H1 (cell line): ENCODE data around the gene EEF1A2. TPM values are rescaled to one million over a fixed set of nuclear protein-coding genes. Genes with fewer than 3 reads are reported as not detected.

Source experiments
- CTCF ChIA-PET: fragments of 300-600 bp; sonication (Branson Sonifier 250); formaldehyde crosslinking; loops from one replicate; lab custom pipeline; 2021; ENCODE audit not compliant: partially characterized antibody; lab: Charles Lee
- POLR2A ChIA-PET: fragments of 300-600 bp; sonication (Branson Sonifier 250); formaldehyde crosslinking; loops from one replicate; lab custom pipeline; 2021; ENCODE audit warnings: inconsistent platforms; ENCODE audit not compliant: partially characterized antibody; lab: Charles Lee
- DNase-seq, 2 experiments: peaks; one replicate each; pipeline versions ENCODE4 v3.0.0 to v3.0.0-alpha.2; 2010 to 2022; ENCODE audit warnings: low spot score in 2 of 2, low read depth in 1 of 2, mixed read lengths in 1 of 2
- FAIRE-seq: peaks from 2 replicates; lab custom pipeline; 2011; peaks lifted over from hg19 to GRCh38; lab: Jason Lieb, UNC
- H2AFZ ChIP-seq: 2 replicates; pipeline ENCODE4 v1.8.1; 2012; ENCODE audit warnings: low read length, inconsistent platforms
- H2AK5ac ChIP-seq: 2 replicates; pipeline ENCODE4 v1.6.1; 2013; ENCODE audit warnings: low read depth, low read length
- H2BK120ac ChIP-seq: replicated peaks from 2 replicates; pipeline ENCODE3; 2013; ENCODE audit warnings: low read depth, low read length, inconsistent platforms
- H2BK12ac ChIP-seq: 2 replicates; pipeline ENCODE4 v1.6.1; 2013; ENCODE audit warnings: low read depth, low read length
- H2BK15ac ChIP-seq: 2 replicates; pipeline ENCODE4 v1.6.1; 2013; ENCODE audit warnings: low read length
- H2BK20ac ChIP-seq: 2 replicates; pipeline ENCODE4 v1.6.1; 2013; ENCODE audit warnings: low read length
- H2BK5ac ChIP-seq: 2 replicates; pipeline ENCODE4 v1.6.1; 2013; ENCODE audit warnings: low read depth, low read length
- H3K14ac ChIP-seq: 2 replicates; pipeline ENCODE4 v1.6.1; 2013; ENCODE audit warnings: inconsistent platforms; ENCODE audit not compliant: insufficient read length
- H3K18ac ChIP-seq: 2 replicates; pipeline ENCODE4 v1.6.1; 2013; ENCODE audit warnings: low read length; ENCODE audit errors: extremely low read depth
- H3K23ac ChIP-seq: 2 replicates; pipeline ENCODE4 v1.6.1; 2013; ENCODE audit warnings: inconsistent platforms; ENCODE audit not compliant: insufficient read length
- H3K23me2 ChIP-seq: 2 replicates; pipeline ENCODE4 v1.6.1; 2013; ENCODE audit warnings: low read depth, low read length
- H3K27ac ChIP-seq: 2 replicates; pipeline ENCODE4 v1.6.1; 2011; ENCODE audit warnings: low read depth, low read length, inconsistent platforms
- H3K27me3 ChIP-seq, 4 experiments: replicated peaks in 1 of 4; 1 replicate in 1 of 4; 2 replicates in 3 of 4; pipeline versions ENCODE4 v1.6.1 to v1.8.1; 2011 to 2013; ENCODE audit warnings: low read length in 3 of 4, mild to moderate bottlenecking in 3 of 4, inconsistent platforms in 2 of 4, mixed read lengths in 2 of 4, moderate library complexity in 1 of 4; ENCODE audit not compliant: control insufficient read depth in 3 of 4, insufficient read depth in 3 of 4; ENCODE audit errors: extremely low read depth in 1 of 4
- H3K36me3 ChIP-seq, 4 experiments: 2 replicates each; pipeline versions ENCODE4 v1.6.1 to v1.8.1; 2011 to 2013; ENCODE audit warnings: mild to moderate bottlenecking in 4 of 4, low read length in 3 of 4, moderate library complexity in 2 of 4, control low read depth in 1 of 4, inconsistent platforms in 1 of 4; ENCODE audit not compliant: insufficient read depth in 4 of 4, control insufficient read depth in 2 of 4
- H3K4ac ChIP-seq: replicated peaks from 2 replicates; pipeline ENCODE3; 2013; ENCODE audit warnings: low read length, low read depth, mixed read lengths, inconsistent platforms; ENCODE audit not compliant: insufficient read length
- H3K4me1 ChIP-seq, 4 experiments: replicated peaks in 1 of 4; 1 replicate in 1 of 4; 2 replicates in 3 of 4; pipeline versions ENCODE4 v1.6.1 to v1.8.1; 2011 to 2013; ENCODE audit warnings: low read length in 3 of 4, inconsistent platforms in 2 of 4, mixed read lengths in 1 of 4; ENCODE audit not compliant: insufficient read depth in 4 of 4, control insufficient read depth in 3 of 4
- H3K4me2 ChIP-seq, 2 experiments: 2 replicates each; pipeline versions ENCODE4 v1.6.1 to v1.8.1; 2011 to 2013; ENCODE audit warnings: low read depth in 2 of 2, low read length in 2 of 2, control low read depth in 1 of 2, inconsistent platforms in 1 of 2, mild to moderate bottlenecking in 1 of 2; ENCODE audit not compliant: insufficient read depth in 1 of 2
- H3K4me3 ChIP-seq, 4 experiments: fragments of 200-600, 300-600 bp in 1 of 4; sonication (generic), shearing (Covaris generic), sonication (Bioruptor Twin) in 1 of 4; 2 replicates each; pipeline versions ENCODE4 v1.5.1 to v1.8.1; 2011 to 2016; ENCODE audit warnings: low read length in 4 of 4, low read depth in 3 of 4, control low read depth in 2 of 4, inconsistent platforms in 2 of 4, mild to moderate bottlenecking in 2 of 4, mixed read lengths in 1 of 4, moderate library complexity in 1 of 4; ENCODE audit not compliant: insufficient read depth in 2 of 4; ENCODE audit errors: extremely low read depth in 1 of 4
- H3K56ac ChIP-seq: replicated peaks from 2 replicates; pipeline ENCODE3; 2013; ENCODE audit warnings: low read depth, mild to moderate bottlenecking, mixed read lengths, low read length, inconsistent platforms; ENCODE audit not compliant: insufficient read length
- H3K79me1 ChIP-seq: 2 replicates; pipeline ENCODE4 v1.6.1; 2013; ENCODE audit warnings: low read depth, low read length, control low read depth
- H3K79me2 ChIP-seq, 2 experiments: 2 replicates each; pipeline versions ENCODE4 v1.6.1 to v1.8.1; 2012 to 2013; ENCODE audit warnings: low read length in 2 of 2, mild to moderate bottlenecking in 2 of 2, inconsistent platforms in 1 of 2; ENCODE audit not compliant: insufficient read depth in 2 of 2, control insufficient read depth in 1 of 2
- H3K9ac ChIP-seq, 4 experiments: replicated peaks in 1 of 4; 1 replicate in 1 of 4; 2 replicates in 3 of 4; pipeline versions ENCODE4 v1.6.1 to v1.8.1; 2011 to 2013; ENCODE audit warnings: low read depth in 3 of 4, low read length in 3 of 4, control low read depth in 2 of 4, mild to moderate bottlenecking in 2 of 4, moderate library complexity in 2 of 4, inconsistent platforms in 1 of 4; ENCODE audit errors: extremely low read depth in 1 of 4
- H3K9me3 ChIP-seq, 2 experiments: 2 replicates each; pipeline versions ENCODE4 v1.6.1 to v1.8.1; 2012 to 2013; ENCODE audit warnings: mild to moderate bottlenecking in 2 of 2, moderate library complexity in 2 of 2, control low read depth in 1 of 2, inconsistent platforms in 1 of 2, low read depth in 1 of 2, low read length in 1 of 2, mixed read lengths in 1 of 2; ENCODE audit not compliant: insufficient read depth in 2 of 2
- H4K20me1 ChIP-seq, 2 experiments: replicated peaks in 1 of 2; 2 replicates each; pipeline versions ENCODE3 to v1.8.1; 2011 to 2013; ENCODE audit warnings: inconsistent platforms in 2 of 2, low read length in 2 of 2, mild to moderate bottlenecking in 1 of 2; ENCODE audit not compliant: insufficient read depth in 2 of 2, control insufficient read depth in 1 of 2
- H4K5ac ChIP-seq: 2 replicates; pipeline ENCODE4 v1.6.1; 2013; ENCODE audit warnings: low read length, low read depth, mixed read lengths, inconsistent platforms; ENCODE audit not compliant: insufficient read length
- H4K8ac ChIP-seq: 2 replicates; pipeline ENCODE4 v1.8.0; 2013; ENCODE audit warnings: mild to moderate bottlenecking, moderate library complexity, low read length, inconsistent platforms; ENCODE audit not compliant: insufficient read depth; ENCODE audit errors: extremely low read depth
- H4K91ac ChIP-seq: replicated peaks from 2 replicates; pipeline ENCODE3; 2013; ENCODE audit warnings: low read length, mixed read lengths, inconsistent platforms; ENCODE audit not compliant: insufficient read length
- GABPA ChIP-seq: IDR thresholded peaks from 2 replicates; pipeline ENCODE4 v1.6.1; 2011; ENCODE audit warnings: mild to moderate bottlenecking, low read length, moderate library complexity, borderline replicate concordance; ENCODE audit not compliant: insufficient read depth
- HDAC2 ChIP-seq, 2 experiments: fragments of 300-600 bp in 1 of 2; sonication (generic) in 1 of 2; IDR thresholded peaks; 2 replicates each; pipeline ENCODE4 v1.6.1; 2011 to 2012; ENCODE audit warnings: low read depth in 2 of 2, low read length in 2 of 2, mild to moderate bottlenecking in 2 of 2, moderate library complexity in 2 of 2, borderline replicate concordance in 1 of 2, inconsistent platforms in 1 of 2
- KDM4A ChIP-seq: IDR thresholded peaks from one replicate; pipeline ENCODE4 v1.7.1; 2012; ENCODE audit warnings: low read depth, mild to moderate bottlenecking, moderate library complexity, low read length, inconsistent platforms; ENCODE audit not compliant: severe bottlenecking
- SIX5 ChIP-seq: IDR thresholded peaks from 2 replicates; pipeline ENCODE4 v1.6.1; 2011; ENCODE audit warnings: mild to moderate bottlenecking, low read depth, low read length
- SUZ12 ChIP-seq: fragments of 200-600 bp; sonication (generic); IDR thresholded peaks from 2 replicates; pipeline ENCODE4 v1.6.1; 2012; ENCODE audit warnings: mild to moderate bottlenecking, inconsistent platforms, low read length, moderate library complexity, mixed read lengths
- TCF12 ChIP-seq: IDR thresholded peaks from 2 replicates; pipeline ENCODE4 v1.6.1; 2011; ENCODE audit warnings: low read depth, mild to moderate bottlenecking, low read length
- WGBS, 2 experiments: shearing (Covaris generic) in 1 of 2; methylation state at CpG; one replicate each; pipeline versions ENCODE4 v1.1.6 to v1.1.7; 2013 to 2015; ENCODE audit warnings: low lambda C conversion rate in 2 of 2, mixed read lengths in 2 of 2, inconsistent platforms in 1 of 2, low coverage in 1 of 2, missing lambda C conversion rate in 1 of 2; ENCODE audit not compliant: insufficient replicate concordance in 2 of 2, insufficient coverage in 1 of 2, insufficient read length in 1 of 2; ENCODE audit errors: extremely low coverage in 1 of 2, missing lambda C conversion rate in 1 of 2; 5-methylcytosine and 5-hydroxymethylcytosine counted together
- polyA plus RNA-seq, 7 experiments: library from polyadenylated mRNA; depleted of rRNA in 3 of 7; stranded (reverse) in 5 of 7; unstranded in 2 of 7; fragments of >200 nt in 5 of 7; fragments of 200-250 nt in 2 of 7; gene quantifications; 1 replicate in 5 of 7; 2 replicates in 1 of 7; 4 replicates in 1 of 7; pipeline versions ENCODE4 v1.2.1 to v1.2.3, GENCODE V29; 2011 to 2013; ENCODE audit warnings: missing spikeins in 2 of 7, mixed read lengths in 2 of 7
- total RNA-seq: library from RNA; stranded (reverse); fragmentation: NEBNext Ultra II Directional; extraction: Animal tissue kit (Norgen Biotek cat#: 25700); gene quantifications from 2 replicates; pipeline ENCODE4 v1.2.1, GENCODE V29; 2021

The EEF1A2 gene
- total and polyA plus RNA-seq, 2 of the 8 experiments (the other 6 are each of a cell fraction or from before 2014, with no cell fraction given): 7.4 to 25.8 TPM

- no peak overlapping the region; the same call in 1 of the 2 replicates for H2BK20ac ChIP-seq
- H3K14ac ChIP-seq: no peak overlapping the region
- ChIA-PET CTCF (interaction anchor here (1.3 to 1.4 kb wide), 2 partner anchors 8 to 11 kb away, joined by 3 to 6 read pairs; no protein-coding TSS in a partner anchor), POLR2A (interaction anchor here (0.7 to 1.5 kb wide), 4 partner anchors 8 to 46 kb away, joined by 3 to 8 read pairs (median 4); no protein-coding TSS in a partner anchor)
- H2AK5ac ChIP-seq: no peak overlapping the region
- H3K9ac ChIP-seq: no peak overlapping the region
- H2BK12ac ChIP-seq: no peak overlapping the region
- H3K27me3 ChIP-seq: peaks cover 0 to 21% (median 15%) of the 10 kb centered on the region in 4 experiments; a peak in 6 of 7 replicates
- no peak overlapping the region for H3K56ac ChIP-seq
- H3K27ac ChIP-seq: no peak overlapping the region
- H3K4me2 ChIP-seq: peak overlapping the region; percentile 63 to 65
- no peak overlapping the region for H3K23ac ChIP-seq
- no peak overlapping the region for H2BK5ac ChIP-seq
- H3K79me2 ChIP-seq: no peaks in the 10 kb centered on the region
- no peaks in the 10 kb centered on the region for H3K79me1 ChIP-seq
- WGBS, 2 experiments: 44% methylated on average over 21 of the region's 40 CpGs; no CpG with 5 or more reads in 1 of the 2 experiments
- no peak overlapping the region for H2BK15ac ChIP-seq
- H4K91ac ChIP-seq: peak overlapping the region; percentile 25
- H3K23me2 ChIP-seq: peaks cover 16% of the 10 kb centered on the region; the same call in 1 of the 2 replicates
- H2AFZ ChIP-seq: no peak overlapping the region
- H3K4me3 ChIP-seq: peak overlapping the region in 2 of 4 experiments; percentile 14 to 51; a peak in 3 of 8 replicates
- no peak for TF ChIP-seq HDAC2 (IDR thresholded peaks at IDR 0.05; ENCODE audit: borderline replicate concordance in 1 of 2, low read depth in 2 of 2, low read length in 2 of 2)
- no peak for TF ChIP-seq SIX5
- peak; percentile 13 for TF ChIP-seq KDM4A
- 0 out of 2 replicates have a peak, but pooled peaks have one; percentile 9 for TF ChIP-seq GABPA
- peak; percentile 40; the same call in 1 of the 2 replicates for TF ChIP-seq SUZ12
- TF ChIP-seq TCF12: no peak
- TF ChIP-seq, all 59 proteins: peak for 3
- no peak overlapping the region for H4K5ac ChIP-seq
- H3K4ac ChIP-seq: no peak overlapping the region
- H3K36me3 ChIP-seq: peaks cover 0 to 5% (median 1%) of the 10 kb centered on the region in 4 experiments; a peak in 5 of 8 replicates
- H2BK120ac ChIP-seq: no peak overlapping the region
- H3K9me3 ChIP-seq: peaks cover 4% of the 10 kb centered on the region in 2 experiments; a peak in 1 of 4 replicates
- peak overlapping the region; percentile 51; the same call in 1 of the 2 replicates for H4K8ac ChIP-seq
- no peak for FAIRE-seq
- DNase-seq: peak in 1 of 2 experiments; percentile 54
- peaks cover 0 to 17% (median 6%) of the 10 kb centered on the region in 4 experiments; a peak in 5 of 7 replicates for H3K4me1 ChIP-seq
- H4K20me1 ChIP-seq: peaks cover 0 to 7% of the 10 kb centered on the region in 2 experiments
- H3K18ac ChIP-seq: no peak overlapping the region; the same call in 1 of the 2 replicates
These were observed 11.1 kb downstream of the EEF1A2 start for GRCh38 chr20:63487781-63488241.
